H1 (cell line): ENCODE results near the gene COX7B2. TPM values are rescaled to one million over a fixed set of nuclear protein-coding genes. Genes with fewer than 3 reads are reported as not detected.

Experiments
- CTBP2 ChIP-seq: IDR thresholded peaks from 2 replicates; pipeline ENCODE4 v1.7.0; 2011; ENCODE audit warnings: borderline replicate concordance, mild to moderate bottlenecking, moderate library complexity, mixed read lengths, low read length; ENCODE audit not compliant: insufficient read depth, insufficient read length
- FOSL1 ChIP-seq: IDR thresholded peaks from 2 replicates; pipeline ENCODE4 v1.6.1; 2011; ENCODE audit warnings: mild to moderate bottlenecking, low read depth, low read length, moderate library complexity; ENCODE audit not compliant: insufficient read depth
- SP4 ChIP-seq: IDR thresholded peaks from 2 replicates; pipeline ENCODE4 v1.6.1; 2012; ENCODE audit warnings: low read length, inconsistent platforms
- polyA plus RNA-seq, 7 experiments: library from polyadenylated mRNA; depleted of rRNA in 3 of 7; stranded (reverse) in 5 of 7; unstranded in 2 of 7; fragments of >200 nt in 5 of 7; fragments of 200-250 nt in 2 of 7; gene quantifications; 1 replicate in 5 of 7; 2 replicates in 1 of 7; 4 replicates in 1 of 7; pipeline versions ENCODE4 v1.2.1 to v1.2.3, GENCODE V29; 2011 to 2013; ENCODE audit warnings: missing spikeins in 2 of 7, mixed read lengths in 2 of 7
- total RNA-seq: library from RNA; stranded (reverse); fragmentation: NEBNext Ultra II Directional; extraction: Animal tissue kit (Norgen Biotek cat#: 25700); gene quantifications from 2 replicates; pipeline ENCODE4 v1.2.1, GENCODE V29; 2021

Gene COX7B2
- total and polyA plus RNA-seq, 2 of the 8 experiments (the other 6 are each of a cell fraction or from before 2014, with no cell fraction given), result not detected

GRCh38 chr4:46839128-46839527, 69.9 kb downstream of the COX7B2 start (continued):
- no peak for TF ChIP-seq FOSL1
- no peak for TF ChIP-seq CTBP2
- no peak for TF ChIP-seq SP4
